HepG2 (cell line): ENCODE results near the gene ERLEC1. TPM values are rescaled to one million over a fixed set of nuclear protein-coding genes. Genes with fewer than 3 reads are reported as not detected.

Experiments used
- CCAR2 ChIP-seq: fragments of 200-400 bp; formaldehyde crosslinking; optimal IDR thresholded peaks from 2 replicates; pipeline ENCODE3; 2018; ENCODE audit warnings: low read depth, mild to moderate bottlenecking, low read length, moderate library complexity
- CREB3 ChIP-seq: sonication (generic); formaldehyde crosslinking; IDR thresholded peaks from 2 replicates; pipeline ENCODE4 v1.5.0; 2020; ENCODE audit warnings: missing genetic modification reagents
- FOXK1 ChIP-seq: sonication (generic); formaldehyde crosslinking; IDR thresholded peaks from 2 replicates; pipeline ENCODE4 v1.4.0; 2020; ENCODE audit warnings: low read depth, missing genetic modification reagents, borderline replicate concordance
- GPBP1L1 ChIP-seq: sonication (generic); formaldehyde crosslinking; IDR thresholded peaks from 2 replicates; pipeline ENCODE4 v1.5.0; 2020; ENCODE audit warnings: mild to moderate bottlenecking, missing genetic modification reagents
- MAX ChIP-seq: IDR thresholded peaks from 2 replicates; pipeline ENCODE4 v1.6.1; 2012; ENCODE audit warnings: inconsistent platforms
- MNT ChIP-seq: fragments of 450-650 bp; IDR thresholded peaks from 2 replicates; pipeline ENCODE4 v1.6.1; 2016
- REL ChIP-seq: sonication (generic); formaldehyde crosslinking; conservative IDR thresholded peaks from 2 replicates; pipeline ENCODE4 v1.8.0; 2022; ENCODE audit warnings: mild to moderate bottlenecking, missing genetic modification reagents, moderate library complexity
- TFDP2 ChIP-seq: sonication (generic); formaldehyde crosslinking; IDR thresholded peaks from 2 replicates; pipeline ENCODE4 v1.4.0; 2020; ENCODE audit warnings: missing genetic modification reagents
- WIZ ChIP-seq: sonication (generic); formaldehyde crosslinking; IDR thresholded peaks from 2 replicates; pipeline ENCODE4 v1.5.1; 2020; ENCODE audit warnings: mild to moderate bottlenecking, missing genetic modification reagents
- ZBTB14 ChIP-seq: sonication (generic); formaldehyde crosslinking; IDR thresholded peaks from 2 replicates; pipeline ENCODE4 v1.4.0; 2020; ENCODE audit warnings: missing genetic modification reagents
- ZBTB43 ChIP-seq: sonication (generic); formaldehyde crosslinking; conservative IDR thresholded peaks from 2 replicates; pipeline ENCODE4 v1.4.0; 2020; ENCODE audit warnings: missing genetic modification reagents
- ZNF224 ChIP-seq: sonication (generic); formaldehyde crosslinking; IDR thresholded peaks from 2 replicates; pipeline ENCODE4 v1.5.0; 2020; ENCODE audit warnings: mild to moderate bottlenecking, missing genetic modification reagents
- ZNF24 ChIP-seq: fragments of 450-650 bp; IDR thresholded peaks from 2 replicates; pipeline ENCODE4 v1.6.1; 2017; ENCODE audit warnings: antibody characterized with exemption, mild to moderate bottlenecking
- ZNF430 ChIP-seq: sonication (generic); formaldehyde crosslinking; IDR thresholded peaks from 2 replicates; pipeline ENCODE4 v1.9.0; 2021; ENCODE audit warnings: mild to moderate bottlenecking, missing genetic modification reagents
- ZNF496 ChIP-seq: sonication (generic); formaldehyde crosslinking; IDR thresholded peaks from 2 replicates; pipeline ENCODE4 v1.8.1; 2023; ENCODE audit warnings: mild to moderate bottlenecking, moderate library complexity, missing genetic modification reagents; ENCODE audit not compliant: insufficient replicate concordance
- ZNF550 ChIP-seq: sonication (generic); formaldehyde crosslinking; IDR thresholded peaks from 2 replicates; pipeline ENCODE4 v1.4.0; 2020; ENCODE audit warnings: mild to moderate bottlenecking, missing genetic modification reagents, borderline replicate concordance
- ZNF569 ChIP-seq: sonication (generic); formaldehyde crosslinking; IDR thresholded peaks from 2 replicates; pipeline ENCODE4 v1.5.0; 2020; ENCODE audit warnings: mild to moderate bottlenecking, missing genetic modification reagents, moderate library complexity, borderline replicate concordance
- polyA plus RNA-seq, 8 experiments: library from polyadenylated mRNA; depleted of rRNA in 3 of 8; stranded (reverse) in 7 of 8; unstranded in 1 of 8; fragments of >200 nt; fragmentation: Illumina TruSeq in 4 of 8; extraction: Trizol in 4 of 8; gene quantifications; 2 replicates each; pipeline versions ENCODE4 v1.2.1 to v1.2.3, GENCODE V29; 2011 to 2016; ENCODE audit warnings: low read depth in 4 of 8, missing spikeins in 1 of 8, mixed read lengths in 1 of 8; ENCODE audit not compliant: insufficient read depth in 1 of 8
- total RNA-seq, 5 experiments: library from RNA; depleted of rRNA; stranded (reverse); fragments of >200 nt; fragmentation: Illumina TruSeq; extraction: Trizol; gene quantifications; 2 replicates each; pipeline ENCODE4 v1.2.3, GENCODE V29; 2016; ENCODE audit warnings: low read depth in 1 of 5

Gene ERLEC1
- total and polyA plus RNA-seq, 2 of the 13 experiments (the other 11 are each of a cell fraction or from before 2014, with no cell fraction given): 87.3 to 88.4 TPM

GRCh38 chr2:53767405-53768241 lies 19.2 kb upstream of the ERLEC1 start, which contains the start of gene CHAC2 (continued):
- TF ChIP-seq ZNF496 (CRISPR knock-in tag): no peak
- TF ChIP-seq ZNF569 (CRISPR knock-in tag): no peak
- 0 out of 2 replicates have a peak, but pooled peaks have one; percentile 14 for TF ChIP-seq MNT
- TF ChIP-seq REL: no peak
- no peak for TF ChIP-seq ZBTB43
- TF ChIP-seq FOXK1 (CRISPR knock-in tag): peak; percentile 43; the same call in 1 of the 2 replicates
- TF ChIP-seq ZNF430 (CRISPR knock-in tag): peak; percentile 92; the same call in 1 of the 2 replicates
- TF ChIP-seq GPBP1L1 (CRISPR knock-in tag): no peak
- peak; percentile 74; the same call in 1 of the 2 replicates for TF ChIP-seq ZNF224 (CRISPR knock-in tag)
- TF ChIP-seq WIZ (CRISPR knock-in tag): peak; percentile 42; the same call in 1 of the 2 replicates
- TF ChIP-seq ZBTB14 (CRISPR knock-in tag): no peak
- TF ChIP-seq MAX: peak; percentile 20
- no peak for TF ChIP-seq CREB3 (CRISPR knock-in tag)
- TF ChIP-seq ZNF24: 0 out of 2 replicates have a peak, but pooled peaks have one; percentile 9
- TF ChIP-seq CCAR2: no peak
- no peak for TF ChIP-seq ZNF550
- TF ChIP-seq TFDP2 (CRISPR knock-in tag): no peak; the same call in 1 of the 2 replicates
